Esophagus squamous epithelium (tissue), 5 donors: ENCODE measurements around the gene CLIC1. TPM values are rescaled to one million over a fixed set of nuclear protein-coding genes. Genes with fewer than 3 reads are reported as not detected.

Source experiments
- DNase-seq: peaks from one replicate; lab custom pipeline; 2025; lab: John Stamatoyannopoulos, UW
- H3K27ac ChIP-seq, 4 donors: fragments of 200-600 bp; sonication (generic); one replicate each; pipeline ENCODE4 v1.5.1; 2016 to 2019; ENCODE audit warnings: mild to moderate bottlenecking in 1 of 4
- H3K27me3 ChIP-seq, 4 donors: fragments of 200-600 bp; sonication (generic); 1 replicate in 3 of 4; 2 replicates in 1 of 4; pipeline versions ENCODE4 v1.5.1 to v1.6.0; 2017 to 2021; ENCODE audit warnings: antibody characterized with exemption in 1 of 4
- H3K36me3 ChIP-seq, 3 donors: fragments of 200-600 bp; sonication (generic); one replicate each; pipeline ENCODE4 v1.5.1; 2016 to 2019
- H3K4me1 ChIP-seq, 3 donors: fragments of 200-600 bp; sonication (generic); one replicate each; pipeline ENCODE4 v1.5.1; 2017 to 2019
- H3K4me3 ChIP-seq, 4 donors: fragments of 200-600 bp; sonication (generic); 1 replicate in 3 of 4; 2 replicates in 1 of 4; pipeline ENCODE4 v1.5.1; 2016 to 2019; ENCODE audit warnings: mild to moderate bottlenecking in 2 of 4, moderate library complexity in 1 of 4
- H3K9me3 ChIP-seq, 3 donors: fragments of 200-600 bp; sonication (generic); one replicate each; pipeline ENCODE4 v1.5.1; 2016 to 2019
- POLR2A ChIP-seq, 4 donors: fragments of 450-650 bp; IDR thresholded peaks; one replicate each; pipeline ENCODE4 v1.6.1; 2017; ENCODE audit warnings: antibody characterized with exemption in 4 of 4, mild to moderate bottlenecking in 4 of 4, moderate library complexity in 3 of 4
- WGBS, 2 donors: methylation state at CpG; one replicate each; pipeline ENCODE4 v1.1.5; 2018; 5-methylcytosine and 5-hydroxymethylcytosine counted together
- intact Hi-C: fragments of 100-400 bp; cut with DNase I; formaldehyde crosslinking; loops from one replicate; pipeline ENCODE4 v1.15.0; 2022
- total RNA-seq, 4 donors: library from RNA; depleted of rRNA; stranded (reverse); fragments of >200 nt; gene quantifications; one replicate each; pipeline ENCODE4 v1.1.0, GENCODE V29; 2016
- TF ChIP-seq, protein P1 (sequence below), 6 experiments: fragments of 450-650 bp in 4 of 6; fragments of 200-600 bp in 2 of 6; sonication (generic) in 2 of 6; IDR thresholded peaks; one replicate each; pipeline ENCODE4 v1.5.1; 2016 to 2019; ENCODE audit warnings: antibody characterized with exemption in 6 of 6, mild to moderate bottlenecking in 4 of 6, moderate library complexity in 4 of 6
- donor health status: DM: yes; HTN: yes; CAD: no.

Gene CLIC1
- total RNA-seq, 4 donors from 2014 or later: 289 to 440 (median 365) TPM

DNA sequence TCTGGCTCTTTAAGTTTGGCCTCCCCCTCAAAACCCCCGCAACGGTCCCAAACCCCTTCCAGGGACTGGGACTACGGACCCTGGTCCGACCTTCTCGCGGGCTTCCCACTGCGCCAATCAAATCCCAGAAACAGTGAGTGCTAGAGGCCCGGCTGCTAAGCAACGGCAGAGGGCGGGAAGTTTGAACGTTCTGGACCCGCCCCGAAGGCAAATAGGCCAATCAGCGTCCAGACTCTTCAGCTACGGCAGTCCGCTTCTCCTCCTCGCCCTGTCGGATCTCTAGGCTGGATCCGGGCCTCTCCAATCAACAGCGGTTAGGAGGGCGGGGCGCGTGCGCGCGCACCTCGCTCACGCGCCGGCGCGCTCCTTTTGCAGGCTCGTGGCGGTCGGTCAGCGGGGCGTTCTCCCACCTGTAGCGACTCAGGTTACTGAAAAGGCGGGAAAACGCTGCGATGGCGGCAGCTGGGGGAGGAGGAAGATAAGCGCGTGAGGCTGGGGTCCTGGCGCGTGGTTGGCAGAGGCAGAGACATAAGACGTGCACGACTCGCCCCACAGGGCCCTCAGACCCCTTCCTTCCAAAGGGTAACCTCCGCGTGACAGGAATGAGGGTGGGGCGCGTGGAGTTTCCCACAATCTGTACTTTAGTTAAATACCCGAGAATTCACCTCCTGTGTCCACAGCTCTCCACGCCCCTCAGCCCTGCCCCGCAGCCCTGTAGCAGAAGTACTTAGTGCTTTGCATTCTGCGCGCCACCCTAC lies 3.5 kb upstream of the CLIC1 start, which contains the start of gene MSH5:
Gene MSH5 (plus strand): TSS at position 367 of the 758 bp plus-strand sequence. CDS start 462 bp downstream, outside the sequence.
- Histone ChIP-seq H3K9me3 (no peaks in the 10 kb centered on the region), H3K4me1 (peaks cover 27 to 45% (median 36%) of the 10 kb centered on the region in 3 donors), H3K4me3 (peak within 1 kb of the TSS; percentile 56 to 81 (median 72)), H3K36me3 (no peaks in the 10 kb centered on the region), H3K27ac (peak within 1 kb of the TSS; percentile 94 to 99 (median 98)), H3K27me3 (no peaks in the 10 kb centered on the region)
- DNase-seq: peak; percentile 90
- TF ChIP-seq POLR2A (IDR thresholded peaks at IDR 0.05): peak in 2 of 4 donors; percentile 31 to 83
- TF ChIP-seq, protein P1, sequence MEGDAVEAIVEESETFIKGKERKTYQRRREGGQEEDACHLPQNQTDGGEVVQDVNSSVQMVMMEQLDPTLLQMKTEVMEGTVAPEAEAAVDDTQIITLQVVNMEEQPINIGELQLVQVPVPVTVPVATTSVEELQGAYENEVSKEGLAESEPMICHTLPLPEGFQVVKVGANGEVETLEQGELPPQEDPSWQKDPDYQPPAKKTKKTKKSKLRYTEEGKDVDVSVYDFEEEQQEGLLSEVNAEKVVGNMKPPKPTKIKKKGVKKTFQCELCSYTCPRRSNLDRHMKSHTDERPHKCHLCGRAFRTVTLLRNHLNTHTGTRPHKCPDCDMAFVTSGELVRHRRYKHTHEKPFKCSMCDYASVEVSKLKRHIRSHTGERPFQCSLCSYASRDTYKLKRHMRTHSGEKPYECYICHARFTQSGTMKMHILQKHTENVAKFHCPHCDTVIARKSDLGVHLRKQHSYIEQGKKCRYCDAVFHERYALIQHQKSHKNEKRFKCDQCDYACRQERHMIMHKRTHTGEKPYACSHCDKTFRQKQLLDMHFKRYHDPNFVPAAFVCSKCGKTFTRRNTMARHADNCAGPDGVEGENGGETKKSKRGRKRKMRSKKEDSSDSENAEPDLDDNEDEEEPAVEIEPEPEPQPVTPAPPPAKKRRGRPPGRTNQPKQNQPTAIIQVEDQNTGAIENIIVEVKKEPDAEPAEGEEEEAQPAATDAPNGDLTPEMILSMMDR (IDR thresholded peaks at IDR 0.05): peak in 2 of 6 experiments; percentile 1 to 3
- 0 to 2% methylated on average over 9 to 13 of the region's 58 CpGs for WGBS, 2 donors
- intact Hi-C loops: loop anchor here (10.0 kb wide), 1 partner anchor 95 kb away; no protein-coding TSS in a partner anchor

DNA sequence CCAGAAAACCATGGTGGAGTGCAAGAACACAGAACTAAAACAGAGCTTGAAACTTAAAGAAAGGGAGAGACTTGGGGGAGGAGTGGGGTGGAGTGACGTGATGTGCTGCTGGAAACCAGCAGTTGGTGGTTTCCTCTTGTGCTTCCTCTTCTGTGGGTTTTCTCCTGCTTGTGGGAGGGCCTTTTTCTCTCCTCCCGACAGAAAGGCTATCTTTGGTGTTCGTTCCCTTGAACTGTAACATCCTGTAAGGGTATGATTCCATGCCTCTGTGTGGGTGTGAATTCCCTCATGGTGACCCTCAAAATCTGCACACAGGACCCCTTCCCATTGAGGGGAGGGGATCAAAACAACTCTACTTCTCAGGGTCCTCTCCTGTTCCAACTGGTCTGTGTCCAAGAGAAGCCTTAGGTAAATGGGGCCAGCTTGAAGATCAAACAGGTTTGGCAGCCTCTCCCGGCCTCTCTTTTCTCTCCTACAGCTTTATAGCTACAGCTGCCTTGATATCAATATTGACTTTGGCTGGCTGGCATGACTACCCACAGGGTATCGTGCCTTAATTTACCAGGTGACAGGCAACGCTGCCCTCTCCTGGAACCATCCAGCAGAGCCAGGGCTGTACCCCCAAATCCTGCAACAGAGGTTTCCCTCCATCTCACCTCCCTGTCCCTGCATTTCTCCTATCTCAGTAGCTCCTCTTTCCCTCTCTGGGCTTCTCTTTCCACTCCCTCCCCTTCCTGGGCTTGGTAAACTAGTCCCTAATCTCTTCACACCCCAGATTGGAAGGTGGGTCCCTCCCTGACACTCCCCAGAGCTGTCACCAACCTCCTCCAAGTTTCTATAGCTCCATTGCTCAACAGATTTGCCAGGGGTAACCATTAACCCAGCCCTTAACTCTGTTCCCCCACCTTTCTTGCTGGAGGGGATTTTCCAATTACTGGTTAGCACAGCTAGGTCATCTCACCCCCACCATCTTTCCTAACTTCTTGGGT lies 2.0 kb upstream of the CLIC1 start:
- TF ChIP-seq, protein P1 (IDR thresholded peaks at IDR 0.05): peak in 4 of 6 experiments; percentile 21 to 38 (median 30)
- TF ChIP-seq POLR2A (IDR thresholded peaks at IDR 0.05): peak in 2 of 4 donors; percentile 34 to 55
- WGBS, 2 donors: 6% methylated on average over 6 of the region's 6 CpGs
- intact Hi-C loops: loop anchor here (10.0 kb wide), 1 partner anchor 97 kb away; no protein-coding TSS in a partner anchor

DNA sequence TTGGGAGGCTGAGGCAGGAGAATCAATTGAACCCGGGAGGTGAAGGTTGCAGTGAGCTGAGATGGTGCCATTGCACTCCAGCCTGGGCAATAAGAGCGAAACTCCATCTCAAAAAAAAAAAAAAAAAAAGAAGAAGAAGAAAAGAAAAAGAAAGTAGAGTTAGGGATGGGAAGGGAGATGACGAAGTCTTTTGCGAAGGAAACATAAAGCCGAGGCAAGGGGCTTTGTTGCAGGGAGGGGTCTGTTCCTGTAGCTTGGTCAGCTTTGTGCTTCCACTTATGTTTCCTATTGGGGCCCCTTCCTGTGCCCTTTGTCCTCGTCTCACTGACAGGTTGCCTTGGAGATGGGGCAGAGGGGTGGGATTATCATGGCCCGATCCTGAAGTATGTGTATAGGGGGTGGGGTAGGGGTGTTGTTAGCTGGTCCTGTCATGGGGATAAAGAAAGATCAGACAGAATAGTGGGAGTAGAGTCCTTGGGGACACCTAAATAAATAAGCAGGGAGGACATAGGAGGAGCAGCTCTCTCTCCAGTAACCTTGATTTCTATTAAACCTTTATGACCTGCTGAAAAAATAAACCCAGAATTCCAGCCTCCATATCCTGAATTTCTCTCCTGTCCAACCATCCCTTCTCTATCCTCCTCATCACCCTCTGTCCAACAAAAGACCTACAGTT lies 1.1 kb upstream of the CLIC1 start:
- Histone ChIP-seq H3K27me3 (no peaks in the 10 kb centered on the region), H3K27ac (peak overlapping the region; percentile 94 to 99 (median 98)), H3K4me1 (peaks cover 39 to 68% (median 46%) of the 10 kb centered on the region in 3 donors), H3K4me3 (peak overlapping the region in 2 of 4 donors; percentile 4 to 40), H3K9me3 (no peaks in the 10 kb centered on the region), H3K36me3 (peaks cover 17 to 20% (median 17%) of the 10 kb centered on the region in 3 donors)
- WGBS, 2 donors: 45 to 56% methylated on average over 7 of the region's 7 CpGs
- DNase-seq: no peak
- intact Hi-C loops: loop anchor here (10.0 kb wide), 1 partner anchor 97 kb away; no protein-coding TSS in a partner anchor
- no peak for TF ChIP-seq POLR2A (IDR thresholded peaks at IDR 0.05)
- TF ChIP-seq, protein P1 (IDR thresholded peaks at IDR 0.05): no peak

More for the DNA sequence above, 2.0 kb upstream of the CLIC1 start:
- no peak for DNase-seq
- Histone ChIP-seq H3K27ac (peak overlapping the region; percentile 94 to 99 (median 98)), H3K9me3 (no peaks in the 10 kb centered on the region), H3K27me3 (no peaks in the 10 kb centered on the region), H3K4me1 (peaks cover 39 to 60% (median 46%) of the 10 kb centered on the region in 3 donors), H3K4me3 (peak overlapping the region in 3 of 4 donors; percentile 4 to 40 (median 23)), H3K36me3 (peaks cover 8 to 12% (median 10%) of the 10 kb centered on the region in 3 donors)

DNA sequence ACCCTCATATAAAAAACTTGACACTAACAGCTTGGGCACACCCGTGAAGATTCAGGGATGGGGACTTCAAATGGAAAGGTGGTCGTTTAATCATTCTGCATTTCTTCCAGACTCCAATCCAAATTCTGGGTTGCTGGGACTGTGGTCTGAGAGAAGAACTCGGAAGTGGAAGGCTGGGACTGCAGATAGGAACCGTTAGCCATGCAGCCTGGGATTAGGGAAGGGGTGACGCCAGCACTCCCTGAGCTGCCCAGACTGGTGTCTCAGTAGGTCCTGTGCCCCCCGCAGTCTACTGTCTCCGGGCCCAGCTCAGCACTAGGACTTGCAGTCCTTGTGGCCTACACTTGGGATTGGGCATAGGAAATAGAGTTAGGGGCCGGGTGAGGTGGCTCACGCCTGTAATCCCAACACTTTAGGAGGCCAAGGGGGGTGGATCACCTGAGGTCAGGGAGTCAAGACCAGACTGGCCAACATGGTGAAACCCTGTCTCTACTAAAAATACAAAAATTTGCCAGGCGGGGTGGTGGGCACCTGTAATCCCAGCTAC lies 511 bp upstream of the CLIC1 start:
- Histone ChIP-seq H3K27me3 (no peaks in the 10 kb centered on the region), H3K36me3 (peaks cover 23 to 26% (median 23%) of the 10 kb centered on the region in 3 donors), H3K9me3 (no peaks in the 10 kb centered on the region), H3K4me1 (peaks cover 39 to 75% (median 46%) of the 10 kb centered on the region in 3 donors), H3K27ac (peak overlapping the region; percentile 94 to 99 (median 98)), H3K4me3 (peak overlapping the region; percentile 53 to 89 (median 75))
- no peak for TF ChIP-seq POLR2A (IDR thresholded peaks at IDR 0.05)
- TF ChIP-seq, protein P1 (IDR thresholded peaks at IDR 0.05): no peak
- intact Hi-C loops: loop anchor here (10.0 kb wide), 1 partner anchor 98 kb away; no protein-coding TSS in a partner anchor
- WGBS, 2 donors: 28 to 46% methylated on average over 4 to 8 of the region's 10 CpGs
- DNase-seq: no peak
